B cell (primary cell): ENCODE data around the gene ALOX15.

Experiments
- EZH2 ChIP-seq: IDR thresholded peaks from 2 replicates; pipeline ENCODE4 v1.6.1; 2012; ENCODE audit warnings: borderline replicate concordance, low read depth, mild to moderate bottlenecking, moderate library complexity, low read length; ENCODE audit not compliant: insufficient read depth, poor library complexity, severe bottlenecking
- TF ChIP-seq, protein P1 (sequence below): fragments of 200-600 bp; IDR thresholded peaks from one replicate; pipeline ENCODE4 v1.8.0; 2022; ENCODE audit warnings: antibody characterized with exemption, mild to moderate bottlenecking

DNA sequence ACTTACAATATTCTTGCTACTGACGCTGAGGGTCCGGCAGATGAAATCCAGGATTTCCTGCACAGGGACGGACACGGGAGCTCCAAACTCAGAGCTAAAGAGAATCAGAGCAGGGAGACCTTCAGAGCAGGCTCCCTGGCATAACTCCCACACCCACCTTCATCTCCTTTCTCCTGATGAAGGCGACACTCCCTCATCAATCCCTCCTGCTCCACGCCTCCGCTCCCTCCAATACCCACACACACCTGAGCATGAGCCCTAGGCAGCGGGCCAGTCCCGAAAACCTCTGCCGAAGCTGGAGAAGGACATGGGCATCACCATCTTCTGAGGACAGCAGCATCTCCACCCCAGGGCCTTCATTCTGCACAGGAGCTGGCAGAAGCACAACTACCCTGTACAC, 34.3 kb upstream of the ALOX15 start:
- TF ChIP-seq, protein P1, sequence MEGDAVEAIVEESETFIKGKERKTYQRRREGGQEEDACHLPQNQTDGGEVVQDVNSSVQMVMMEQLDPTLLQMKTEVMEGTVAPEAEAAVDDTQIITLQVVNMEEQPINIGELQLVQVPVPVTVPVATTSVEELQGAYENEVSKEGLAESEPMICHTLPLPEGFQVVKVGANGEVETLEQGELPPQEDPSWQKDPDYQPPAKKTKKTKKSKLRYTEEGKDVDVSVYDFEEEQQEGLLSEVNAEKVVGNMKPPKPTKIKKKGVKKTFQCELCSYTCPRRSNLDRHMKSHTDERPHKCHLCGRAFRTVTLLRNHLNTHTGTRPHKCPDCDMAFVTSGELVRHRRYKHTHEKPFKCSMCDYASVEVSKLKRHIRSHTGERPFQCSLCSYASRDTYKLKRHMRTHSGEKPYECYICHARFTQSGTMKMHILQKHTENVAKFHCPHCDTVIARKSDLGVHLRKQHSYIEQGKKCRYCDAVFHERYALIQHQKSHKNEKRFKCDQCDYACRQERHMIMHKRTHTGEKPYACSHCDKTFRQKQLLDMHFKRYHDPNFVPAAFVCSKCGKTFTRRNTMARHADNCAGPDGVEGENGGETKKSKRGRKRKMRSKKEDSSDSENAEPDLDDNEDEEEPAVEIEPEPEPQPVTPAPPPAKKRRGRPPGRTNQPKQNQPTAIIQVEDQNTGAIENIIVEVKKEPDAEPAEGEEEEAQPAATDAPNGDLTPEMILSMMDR, result no peak
- TF ChIP-seq EZH2, result no peak
